ENCODE results near the gene DAZAP1.

The DAZAP1 gene

GRCh38 chr19:1393841-1394240 is 13.5 kb upstream of the DAZAP1 start:
- DNase-seq: no peak

GRCh38 chr19:1394252-1395193 is 12.9 kb upstream of the DAZAP1 start:
- peak in 18 of 51 donors; percentile 8 to 68 (median 42) for DNase-seq

GRCh38 chr19:1395194-1396018 is 12.0 kb upstream of the DAZAP1 start:
- DNase-seq: peak in 2 of 51 donors; percentile 24 to 48

GRCh38 chr19:1396019-1396767 is 11.2 kb upstream of the DAZAP1 start:
- peak in 3 of 51 donors; percentile 19 to 25 (median 24) for DNase-seq

- no peak for DNase-seq
Observed at GRCh38 chr19:1396768-1397679, 10.4 kb upstream of the DAZAP1 start.

- DNase-seq: no peak
Observed at GRCh38 chr19:1397838-1398237, 9.5 kb upstream of the DAZAP1 start.

GRCh38 chr19:1399079-1399478 is 8.3 kb upstream of the DAZAP1 start:
- DNase-seq: no peak

- no peak for DNase-seq
Observed at GRCh38 chr19:1399745-1400144, 7.6 kb upstream of the DAZAP1 start.

- DNase-seq: peak in 10 of 51 donors; percentile 25 to 42 (median 32)
Observed at GRCh38 chr19:1400281-1401137, 6.9 kb upstream of the DAZAP1 start.

GRCh38 chr19:1401138-1401888 is 6.1 kb upstream of the DAZAP1 start, which contains the start of gene GAMT:
Gene GAMT (minus strand): TSS chr19:1401542. CDS start chr19:1401476, 66 bp downstream.
- peak in 30 of 51 donors; percentile 14 to 77 (median 46) for DNase-seq

- DNase-seq: no peak
Observed at GRCh38 chr19:1401889-1402217, 5.5 kb upstream of the DAZAP1 start.

- DNase-seq: no peak
Observed at GRCh38 chr19:1402411-1403070, 4.8 kb upstream of the DAZAP1 start.

- peak; percentile 76 to 100 (median 96) for DNase-seq
Observed at GRCh38 chr19:1406774-1407527, 435 bp upstream of the DAZAP1 start.

GRCh38 chr19:1408300-1409203 is 1.2 kb downstream of the DAZAP1 start:
- peak in 12 of 51 donors; percentile 12 to 56 (median 34) for DNase-seq

GRCh38 chr19:1409204-1410005 is 2.0 kb downstream of the DAZAP1 start:
- no peak for DNase-seq
